HEK293 (cell line): Measurements from ENCODE around the gene ADSL.

ENCODE experiments used
- ZBTB7A ChIP-seq: fragments of 450-650 bp; formaldehyde crosslinking; IDR thresholded peaks from 2 replicates; pipeline ENCODE4 v1.5.1; 2016; ENCODE audit warnings: low read depth, missing biosample characterization, missing genetic modification characterization
- ZNF121 ChIP-seq: fragments of 450-650 bp; formaldehyde crosslinking; IDR thresholded peaks from 2 replicates; pipeline ENCODE4 v1.5.1; 2016; ENCODE audit warnings: missing biosample characterization, missing genetic modification characterization
- ZNF596 ChIP-seq: fragments of 450-650 bp; IDR thresholded peaks from 2 replicates; pipeline ENCODE4 v1.5.0; 2018; ENCODE audit warnings: missing biosample characterization, mild to moderate bottlenecking, missing genetic modification characterization, moderate library complexity
- ZNF624 ChIP-seq: fragments of 450-650 bp; formaldehyde crosslinking; IDR thresholded peaks from 2 replicates; pipeline ENCODE4 v1.5.1; 2017; ENCODE audit warnings: missing biosample characterization, missing genetic modification characterization
- TF ChIP-seq, protein P1 (sequence below): fragments of 450-650 bp; formaldehyde crosslinking; IDR thresholded peaks from 2 replicates; pipeline ENCODE4 v1.5.1; 2016; ENCODE audit warnings: missing biosample characterization, missing genetic modification characterization

DNA sequence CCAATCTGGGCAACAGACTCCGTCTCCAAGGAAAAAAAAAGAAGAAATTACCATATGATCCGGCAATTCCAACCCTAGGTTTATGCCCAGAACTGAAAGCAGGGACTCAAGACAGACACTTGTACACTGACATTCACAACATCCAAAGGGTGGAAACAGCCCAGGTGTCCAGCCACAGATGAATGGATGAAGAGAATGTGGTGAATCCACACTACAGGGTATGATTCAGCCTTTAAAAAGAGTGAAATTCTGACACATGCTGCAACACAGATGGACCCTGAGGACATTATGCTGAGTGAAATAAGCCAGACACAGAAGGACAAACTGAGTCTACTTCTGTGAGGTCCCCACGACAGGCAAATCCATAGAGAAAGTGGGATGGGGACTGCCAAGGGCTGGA is 68.0 kb downstream of the ADSL start:
- TF ChIP-seq ZBTB7A (no peak), ZNF596 (tag by site-specific recombination) (no peak), ZNF121 (tag by site-specific recombination) (no peak), ZNF624 (no peak)
- TF ChIP-seq, protein P1, sequence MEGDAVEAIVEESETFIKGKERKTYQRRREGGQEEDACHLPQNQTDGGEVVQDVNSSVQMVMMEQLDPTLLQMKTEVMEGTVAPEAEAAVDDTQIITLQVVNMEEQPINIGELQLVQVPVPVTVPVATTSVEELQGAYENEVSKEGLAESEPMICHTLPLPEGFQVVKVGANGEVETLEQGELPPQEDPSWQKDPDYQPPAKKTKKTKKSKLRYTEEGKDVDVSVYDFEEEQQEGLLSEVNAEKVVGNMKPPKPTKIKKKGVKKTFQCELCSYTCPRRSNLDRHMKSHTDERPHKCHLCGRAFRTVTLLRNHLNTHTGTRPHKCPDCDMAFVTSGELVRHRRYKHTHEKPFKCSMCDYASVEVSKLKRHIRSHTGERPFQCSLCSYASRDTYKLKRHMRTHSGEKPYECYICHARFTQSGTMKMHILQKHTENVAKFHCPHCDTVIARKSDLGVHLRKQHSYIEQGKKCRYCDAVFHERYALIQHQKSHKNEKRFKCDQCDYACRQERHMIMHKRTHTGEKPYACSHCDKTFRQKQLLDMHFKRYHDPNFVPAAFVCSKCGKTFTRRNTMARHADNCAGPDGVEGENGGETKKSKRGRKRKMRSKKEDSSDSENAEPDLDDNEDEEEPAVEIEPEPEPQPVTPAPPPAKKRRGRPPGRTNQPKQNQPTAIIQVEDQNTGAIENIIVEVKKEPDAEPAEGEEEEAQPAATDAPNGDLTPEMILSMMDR (tag by site-specific recombination) = no peak
